Neural cell (in vitro differentiated cells): ENCODE measurements around the gene RAET1E.

Source experiments
- CTCF ChIP-seq: fragments of 450-650 bp; IDR thresholded peaks from 2 replicates; pipeline ENCODE4 v1.5.1; 2014; ENCODE audit warnings: antibody characterized with exemption, mild to moderate bottlenecking, moderate library complexity; ENCODE audit not compliant: poor library complexity, severe bottlenecking
- EP300 ChIP-seq: fragments of 450-650 bp; conservative IDR thresholded peaks from 2 replicates; pipeline ENCODE4 v1.6.1; 2014; ENCODE audit warnings: antibody characterized with exemption, mild to moderate bottlenecking, moderate library complexity; ENCODE audit not compliant: poor library complexity, severe bottlenecking
- EZH2 ChIP-seq: fragments of 200-600, 300-800 bp; shearing (Covaris generic), sonication (generic); IDR thresholded peaks from 2 replicates; pipeline ENCODE4 v1.6.1; 2014; ENCODE audit warnings: antibody characterized with exemption, low read length, borderline replicate concordance, mild to moderate bottlenecking; ENCODE audit not compliant: insufficient read depth, poor library complexity, severe bottlenecking
- MXI1 ChIP-seq: fragments of 450-650 bp; conservative IDR thresholded peaks from 2 replicates; pipeline ENCODE4 v1.6.1; 2014; ENCODE audit warnings: antibody characterized with exemption, mild to moderate bottlenecking; ENCODE audit not compliant: poor library complexity, severe bottlenecking
- POLR2AphosphoS5 ChIP-seq: IDR thresholded peaks from 2 replicates; pipeline ENCODE4 v1.6.1; 2012
- RAD21 ChIP-seq: fragments of 450-650 bp; conservative IDR thresholded peaks from 2 replicates; pipeline ENCODE4 v1.6.1; 2014; ENCODE audit warnings: antibody characterized with exemption, mild to moderate bottlenecking, moderate library complexity
- REST ChIP-seq: IDR thresholded peaks from 2 replicates; pipeline ENCODE4 v1.6.1; 2012; ENCODE audit warnings: borderline replicate concordance
- SMC3 ChIP-seq: fragments of 450-650 bp; conservative IDR thresholded peaks from 2 replicates; pipeline ENCODE4 v1.6.1; 2014; ENCODE audit warnings: antibody characterized with exemption, mild to moderate bottlenecking, moderate library complexity; ENCODE audit not compliant: poor library complexity
- TAF1 ChIP-seq: IDR thresholded peaks from 2 replicates; pipeline ENCODE4 v1.6.1; 2012; ENCODE audit warnings: low read depth

- TF ChIP-seq CTCF (no peak), RAD21 (no peak), EZH2 (no peak), REST (no peak), SMC3 (no peak), EP300 (no peak), POLR2AphosphoS5 (no peak), MXI1 (no peak), TAF1 (no peak)
Observed at GRCh38 chr6:149867876-149868640, 29.9 kb downstream of the RAET1E start.
